Activated T-cell treated with anti-CD3 and anti-CD28 coated beads, Interleukin-2, amount 50 U/mL, for 72 hours (primary cell): Measurements from ENCODE around the gene SH3GL2. TPM values are rescaled to one million over a fixed set of nuclear protein-coding genes. Genes with fewer than 3 reads are reported as not detected.

Experiments
- ATAC-seq, 2 donors: fragments of 150-1000 bp; cut with Tn5 transposase; replicated peaks in 1 of 2; 2 replicates each; pipeline ENCODE4 v1.10.0; 2021; ENCODE audit warnings: moderate library complexity in 2 of 2, mild to moderate bottlenecking in 1 of 2
- DNase-seq, 2 donors: peaks; one replicate each; pipeline ENCODE4 v3.0.0; 2021 to 2022; ENCODE audit warnings: mixed read lengths in 1 of 2
- H3K27ac Mint-ChIP-seq: one replicate; pipeline ENCODE4 v1.8.0; 2022; ENCODE audit warnings: mild to moderate bottlenecking, moderate library complexity, mixed read lengths
- H3K27me3 Mint-ChIP-seq: one replicate; pipeline ENCODE4 v1.8.0; 2022; ENCODE audit warnings: low read depth, mixed read lengths
- H3K36me3 Mint-ChIP-seq, 2 donors: one replicate each; pipeline ENCODE4 v1.8.0; 2022; ENCODE audit warnings: mixed read lengths in 2 of 2, mild to moderate bottlenecking in 1 of 2; ENCODE audit not compliant: insufficient read depth in 2 of 2
- H3K4me1 Mint-ChIP-seq: one replicate; pipeline ENCODE4 v1.8.0; 2022; ENCODE audit warnings: low read depth, mixed read lengths
- H3K4me3 Mint-ChIP-seq, 2 donors: one replicate each; pipeline ENCODE4 v1.8.0; 2022; ENCODE audit warnings: mild to moderate bottlenecking in 2 of 2, mixed read lengths in 2 of 2, moderate library complexity in 2 of 2
- H3K9me3 Mint-ChIP-seq, 2 donors: one replicate each; pipeline ENCODE4 v1.8.0; 2022; ENCODE audit warnings: mixed read lengths in 2 of 2
- total RNA-seq, 2 donors: library from RNA; stranded (reverse); gene quantifications; one replicate each; pipeline ENCODE4 v1.2.3, GENCODE V29; 2022

Gene SH3GL2
- total RNA-seq, 2 donors from 2014 or later: not detected

DNA sequence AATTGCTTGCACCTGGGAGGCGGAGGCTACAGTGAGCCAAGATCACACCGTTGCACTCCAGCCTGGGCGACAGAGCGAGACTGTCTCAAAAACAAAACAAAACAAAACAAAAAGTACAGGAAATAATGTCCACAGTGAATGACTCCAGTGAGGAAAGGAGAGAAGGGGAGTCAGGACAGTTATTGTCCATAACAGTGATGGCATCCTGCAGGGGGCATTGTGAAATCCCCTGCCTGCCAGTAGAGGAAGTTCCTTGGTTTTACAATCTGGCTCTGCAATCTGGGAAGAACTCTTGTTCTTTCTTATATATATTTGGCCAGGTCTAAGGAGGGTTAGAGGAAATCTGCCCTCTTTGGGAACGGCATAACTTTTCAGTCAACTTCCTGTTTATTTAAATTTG, 8.2 kb downstream of the SH3GL2 start:
- Mint-ChIP-seq H3K27me3 (no peaks in the 10 kb centered on the region), H3K4me3 (no peak overlapping the region), H3K27ac (no peak overlapping the region), H3K4me1 (no peaks in the 10 kb centered on the region), H3K36me3 (no peaks in the 10 kb centered on the region), H3K9me3 (peaks cover 0 to 5% of the 10 kb centered on the region in 2 donors)
- ATAC-seq (no peak), DNase-seq (no peak)

DNA sequence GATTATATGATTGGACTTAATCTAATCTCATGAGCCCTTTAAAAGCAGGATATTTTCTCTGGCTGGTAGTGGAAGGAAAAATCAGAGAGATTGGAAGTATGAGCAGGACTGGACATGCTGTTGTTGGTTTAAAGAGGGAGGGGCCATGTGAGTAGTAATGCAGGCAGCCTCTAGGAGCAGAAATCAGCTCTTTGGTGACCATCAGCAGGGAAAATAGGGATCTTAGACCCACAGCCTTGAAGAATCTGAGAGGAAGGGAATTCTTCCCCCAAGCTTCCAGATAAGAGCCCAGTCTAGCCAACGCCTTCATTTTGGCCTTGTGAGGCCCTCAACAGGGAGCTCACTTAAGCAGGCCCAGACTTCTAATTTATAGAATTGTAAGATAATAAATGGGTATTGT, 9.5 kb downstream of the SH3GL2 start:
- H3K36me3 Mint-ChIP-seq: no peaks in the 10 kb centered on the region
- H3K27ac Mint-ChIP-seq: no peak overlapping the region
- ATAC-seq (no peak), DNase-seq (no peak)
- no peaks in the 10 kb centered on the region for H3K27me3 Mint-ChIP-seq
- peaks cover 0 to 5% of the 10 kb centered on the region in 2 donors for H3K9me3 Mint-ChIP-seq
- no peaks in the 10 kb centered on the region for H3K4me1 Mint-ChIP-seq
- H3K4me3 Mint-ChIP-seq: no peak overlapping the region

DNA sequence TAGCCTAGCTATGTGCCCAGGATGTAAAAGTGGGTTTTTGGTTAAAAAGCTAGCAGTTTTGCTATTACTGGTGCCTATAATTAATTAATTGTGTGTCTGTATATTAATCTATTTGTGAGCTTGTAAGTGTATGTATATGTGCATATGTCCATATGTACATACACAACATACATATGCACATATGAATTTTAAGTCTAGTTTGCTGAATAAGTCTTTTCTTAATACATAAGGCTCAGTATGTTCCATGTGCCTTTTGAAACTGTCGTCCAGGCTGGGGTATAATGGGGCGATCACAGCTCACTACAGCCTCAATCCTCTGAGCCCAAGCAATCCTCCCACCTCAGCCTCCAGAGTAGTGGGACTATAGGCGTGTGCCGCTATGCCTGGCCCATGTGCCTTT, 10.1 kb downstream of the SH3GL2 start:
- peaks cover 0 to 5% of the 10 kb centered on the region in 2 donors for H3K9me3 Mint-ChIP-seq
- ATAC-seq: no peak
- H3K36me3 Mint-ChIP-seq: no peaks in the 10 kb centered on the region
- H3K27me3 Mint-ChIP-seq: no peaks in the 10 kb centered on the region
- no peak overlapping the region for H3K27ac Mint-ChIP-seq
- H3K4me1 Mint-ChIP-seq: no peaks in the 10 kb centered on the region
- DNase-seq: no peak
- H3K4me3 Mint-ChIP-seq: no peak overlapping the region

DNA sequence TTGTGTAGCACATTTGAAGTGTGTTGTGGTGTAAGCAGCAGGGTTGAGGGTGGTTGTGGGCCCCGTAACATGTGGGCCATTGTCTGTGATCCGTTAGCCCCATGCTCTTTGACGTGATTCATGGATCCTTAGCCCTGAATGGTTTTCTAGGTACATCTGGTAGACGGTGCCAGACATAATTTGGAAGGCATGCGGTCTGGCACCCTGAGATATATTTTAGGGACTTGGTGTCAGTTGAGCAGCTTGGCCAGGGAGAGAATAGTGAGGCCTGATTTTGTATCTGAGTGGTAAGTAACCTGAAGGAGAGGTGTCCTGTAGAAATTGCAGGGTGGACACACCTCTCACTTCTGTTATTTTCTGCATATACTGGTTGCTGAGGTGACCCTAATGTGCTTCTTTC, 10.9 kb downstream of the SH3GL2 start:
- Mint-ChIP-seq H3K27me3 (no peaks in the 10 kb centered on the region), H3K4me1 (no peaks in the 10 kb centered on the region), H3K9me3 (peaks cover 0 to 5% of the 10 kb centered on the region in 2 donors), H3K27ac (no peak overlapping the region), H3K36me3 (no peaks in the 10 kb centered on the region), H3K4me3 (no peak overlapping the region)
- ATAC-seq (no peak), DNase-seq (no peak)

DNA sequence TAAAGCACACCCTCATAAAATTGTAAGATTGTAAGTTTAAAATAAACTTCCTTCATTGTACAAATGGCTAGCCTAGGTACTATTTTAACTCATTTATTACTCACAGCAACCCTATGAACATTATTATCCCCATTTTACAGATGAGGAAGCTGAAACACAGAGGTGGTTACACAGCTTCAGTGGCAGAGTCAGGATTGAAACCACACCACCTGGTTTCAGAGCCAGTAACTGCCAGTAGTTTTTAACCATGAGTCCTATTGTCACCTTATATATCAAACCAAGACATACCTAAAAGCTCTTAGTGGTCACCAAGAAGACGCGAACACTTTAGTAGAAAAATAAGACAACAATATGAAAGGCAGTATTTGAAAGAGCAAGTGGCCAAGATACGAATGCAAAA, 16.1 kb downstream of the SH3GL2 start:
- Mint-ChIP-seq H3K27me3 (no peaks in the 10 kb centered on the region), H3K4me3 (no peak overlapping the region), H3K9me3 (peaks cover 0 to 6% of the 10 kb centered on the region in 2 donors), H3K4me1 (no peaks in the 10 kb centered on the region), H3K36me3 (no peaks in the 10 kb centered on the region), H3K27ac (no peak overlapping the region)
- no peak for ATAC-seq
- DNase-seq: no peak

DNA sequence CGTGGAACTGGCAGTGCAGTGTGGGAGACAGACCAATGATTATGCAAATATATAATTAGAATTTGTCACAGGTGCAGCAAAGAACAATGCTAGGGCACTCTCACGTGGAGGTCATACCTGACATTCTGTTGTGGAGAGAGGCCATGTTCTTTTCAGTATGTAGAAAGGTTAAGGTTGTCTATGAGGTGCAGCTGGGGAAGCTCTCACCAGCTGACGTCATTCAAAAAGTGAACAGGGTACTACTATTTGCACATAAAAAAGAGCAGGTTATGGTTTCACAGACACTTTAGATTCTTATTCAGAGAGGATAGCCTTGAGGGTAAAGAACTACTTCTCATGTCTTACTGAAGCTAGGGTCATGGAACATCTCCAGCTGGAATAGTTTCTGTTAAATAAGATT, 19.1 kb downstream of the SH3GL2 start:
- no peaks in the 10 kb centered on the region for H3K36me3 Mint-ChIP-seq
- H3K4me3 Mint-ChIP-seq: no peak overlapping the region
- H3K27ac Mint-ChIP-seq: no peak overlapping the region
- DNase-seq (no peak), ATAC-seq (no peak)
- H3K27me3 Mint-ChIP-seq: no peaks in the 10 kb centered on the region
- no peaks in the 10 kb centered on the region for H3K4me1 Mint-ChIP-seq
- H3K9me3 Mint-ChIP-seq: peaks cover 0 to 8% of the 10 kb centered on the region in 2 donors

DNA sequence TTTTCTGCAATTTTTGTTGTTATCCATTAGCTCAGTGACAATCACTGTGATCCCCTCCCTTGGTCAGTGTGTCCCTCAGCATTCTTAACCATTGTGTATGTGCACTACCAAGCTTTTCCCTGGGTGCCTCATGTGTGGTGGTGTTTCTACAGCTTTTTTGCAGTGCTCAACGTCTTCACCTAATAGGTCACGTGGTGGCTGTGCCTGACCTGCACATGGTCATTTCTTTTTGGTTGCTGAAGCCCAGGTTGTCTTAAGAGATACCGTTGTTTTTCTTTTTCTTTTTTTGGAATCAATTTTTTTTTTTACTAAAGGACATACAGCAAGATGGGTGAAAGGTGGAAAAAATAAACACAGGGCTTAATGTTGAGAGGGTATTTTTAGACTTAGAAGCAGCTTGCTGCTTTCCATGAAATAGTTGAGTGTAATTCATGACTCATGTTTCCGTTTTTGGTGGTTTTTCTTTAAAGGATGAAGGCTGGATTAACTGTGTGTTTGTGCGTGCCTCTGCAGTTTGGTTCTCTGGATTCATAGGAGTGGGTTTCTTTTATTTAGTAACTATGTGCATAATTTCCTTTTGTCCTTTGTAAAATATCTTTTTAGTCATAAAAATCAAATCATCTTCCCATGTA, 22.2 kb downstream of the SH3GL2 start:
- ATAC-seq (no peak), DNase-seq (no peak)
- H3K9me3 Mint-ChIP-seq: peaks cover 2 to 9% of the 10 kb centered on the region in 2 donors
- H3K4me3 Mint-ChIP-seq: no peak overlapping the region
- H3K4me1 Mint-ChIP-seq: no peaks in the 10 kb centered on the region
- no peaks in the 10 kb centered on the region for H3K27me3 Mint-ChIP-seq
- no peak overlapping the region for H3K27ac Mint-ChIP-seq
- H3K36me3 Mint-ChIP-seq: no peaks in the 10 kb centered on the region

DNA sequence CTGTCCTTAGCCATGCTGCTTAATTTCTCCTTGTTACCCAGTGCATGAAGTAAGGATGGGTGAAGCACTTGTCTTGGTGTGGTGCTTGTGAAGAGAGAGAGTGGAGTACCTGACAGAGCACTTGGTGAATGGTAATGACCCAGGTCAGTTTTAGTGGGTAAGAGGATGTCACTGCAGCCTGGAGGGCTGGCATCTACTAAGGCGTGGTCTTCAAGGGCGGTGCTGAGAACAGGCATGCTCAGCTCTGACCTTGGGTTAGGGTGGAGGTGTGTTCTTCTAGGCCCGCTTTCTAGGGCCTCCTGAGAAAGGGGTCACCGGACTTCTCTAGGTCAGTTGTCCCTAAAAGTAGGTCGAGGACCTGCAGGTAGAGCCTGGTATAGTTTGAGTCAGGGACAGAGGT, 25.7 kb downstream of the SH3GL2 start:
- peaks cover 2 to 6% of the 10 kb centered on the region in 2 donors for H3K9me3 Mint-ChIP-seq
- no peaks in the 10 kb centered on the region for H3K4me1 Mint-ChIP-seq
- no peak overlapping the region for H3K4me3 Mint-ChIP-seq
- H3K27ac Mint-ChIP-seq: no peak overlapping the region
- DNase-seq: no peak
- no peaks in the 10 kb centered on the region for H3K36me3 Mint-ChIP-seq
- no peak for ATAC-seq
- no peaks in the 10 kb centered on the region for H3K27me3 Mint-ChIP-seq

DNA sequence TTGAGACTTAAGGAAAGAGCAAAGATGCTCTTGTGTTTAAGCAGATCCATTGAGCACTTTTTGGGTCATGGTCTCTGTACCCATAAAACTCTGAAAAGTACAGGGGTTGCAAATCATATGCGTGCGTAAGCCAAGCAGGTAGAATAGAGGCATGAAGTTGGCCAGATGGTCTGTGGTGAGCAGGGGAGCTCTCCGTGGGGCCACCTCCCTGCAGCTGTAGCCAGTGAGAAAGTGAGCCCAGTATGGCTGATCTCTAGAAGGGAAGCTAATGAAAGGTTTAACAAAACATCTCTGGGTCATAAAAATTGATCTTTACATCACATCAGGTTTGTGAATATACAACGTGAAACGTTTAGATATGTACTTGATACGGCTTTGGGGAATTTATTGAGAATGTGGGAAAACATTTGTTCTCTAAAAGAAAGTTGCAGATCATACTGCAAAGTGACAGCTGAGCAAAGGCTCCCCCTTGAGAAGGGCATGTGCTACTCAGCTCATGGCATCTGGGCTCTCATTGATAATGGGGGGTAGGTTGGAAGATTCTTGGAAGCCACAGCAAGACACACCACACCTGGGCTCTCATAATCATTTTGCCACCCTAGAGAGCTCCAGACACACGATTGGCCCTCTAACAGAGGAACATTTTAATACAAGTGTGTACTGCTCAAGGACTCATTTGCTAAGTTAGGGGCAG, 30.6 kb downstream of the SH3GL2 start:
- Mint-ChIP-seq H3K4me1 (no peaks in the 10 kb centered on the region), H3K27me3 (no peaks in the 10 kb centered on the region), H3K9me3 (peaks cover 0 to under 1% of the 10 kb centered on the region in 2 donors), H3K4me3 (no peak overlapping the region), H3K36me3 (no peaks in the 10 kb centered on the region), H3K27ac (no peak overlapping the region)
- DNase-seq (no peak), ATAC-seq (no peak)

DNA sequence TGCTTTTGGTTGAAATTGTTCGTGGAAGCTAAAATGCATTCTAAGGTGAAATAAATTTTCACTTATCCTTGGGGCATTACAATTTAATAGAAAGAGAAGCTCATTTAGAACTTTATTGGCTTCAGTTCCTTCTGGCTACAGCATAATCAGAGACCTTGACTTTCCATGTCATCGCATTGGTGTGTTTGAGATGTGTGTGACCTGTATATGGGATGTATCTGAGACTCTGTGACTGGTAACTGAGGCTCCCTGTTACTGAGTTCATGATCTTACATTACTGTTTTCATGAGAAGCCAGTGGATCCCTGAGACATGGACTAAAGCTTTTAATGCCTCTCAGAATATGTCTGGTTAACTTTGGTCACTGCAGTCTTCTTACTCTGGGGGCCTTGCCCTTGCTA, 32.5 kb downstream of the SH3GL2 start:
- no peak for DNase-seq
- peaks cover 0 to 1% of the 10 kb centered on the region in 2 donors for H3K9me3 Mint-ChIP-seq

DNA sequence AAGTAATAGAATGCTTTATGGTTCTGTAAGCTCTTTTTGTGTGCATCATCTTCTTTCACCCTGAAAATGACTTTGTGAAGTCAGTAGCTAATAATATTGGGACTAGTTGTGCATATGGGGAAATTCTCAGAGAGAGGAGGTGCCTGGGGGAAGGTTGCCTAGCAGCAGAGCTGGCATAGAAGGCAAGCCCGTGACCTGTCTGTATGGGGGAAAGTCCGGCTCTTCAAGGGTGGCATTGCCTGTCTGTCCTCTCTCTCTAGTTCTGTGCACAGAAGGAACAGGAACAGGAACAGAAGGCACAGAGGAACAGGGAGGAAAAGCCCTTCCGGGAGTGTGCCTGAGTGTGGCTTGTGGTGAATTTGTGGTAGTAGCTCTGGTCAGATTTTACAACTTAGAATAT, 33.1 kb downstream of the SH3GL2 start:
- DNase-seq (no peak), ATAC-seq (no peak)
- Mint-ChIP-seq H3K9me3 (peaks cover 0 to 2% of the 10 kb centered on the region in 2 donors), H3K27ac (no peak overlapping the region), H3K27me3 (no peaks in the 10 kb centered on the region), H3K4me1 (no peaks in the 10 kb centered on the region), H3K4me3 (no peak overlapping the region), H3K36me3 (no peaks in the 10 kb centered on the region)

More for the DNA sequence above, 32.5 kb downstream of the SH3GL2 start:
- no peaks in the 10 kb centered on the region for H3K4me1 Mint-ChIP-seq
- no peak overlapping the region for H3K4me3 Mint-ChIP-seq
- no peak overlapping the region for H3K27ac Mint-ChIP-seq
- no peaks in the 10 kb centered on the region for H3K36me3 Mint-ChIP-seq
- H3K27me3 Mint-ChIP-seq: no peaks in the 10 kb centered on the region
- ATAC-seq: no peak

DNA sequence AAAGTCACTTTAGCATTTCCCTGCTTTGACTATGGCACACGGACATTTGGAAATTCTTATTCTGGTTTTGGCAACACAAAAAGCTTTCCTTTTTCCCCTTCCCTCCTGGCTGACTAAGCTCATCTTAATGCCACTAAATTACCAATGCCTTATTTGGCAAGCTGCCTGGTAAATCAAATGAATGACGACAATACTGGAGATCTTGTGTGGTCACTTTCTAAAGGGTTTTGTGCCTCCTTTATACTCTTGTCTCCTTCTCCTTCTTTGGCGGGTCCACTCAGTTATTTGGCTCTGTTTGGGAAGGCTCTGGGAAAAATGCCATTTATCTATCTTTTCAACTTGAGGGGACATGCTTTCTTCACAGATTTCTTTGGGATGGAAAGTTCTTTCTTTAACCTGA, 34.9 kb downstream of the SH3GL2 start:
- no peak overlapping the region for H3K4me3 Mint-ChIP-seq
- H3K36me3 Mint-ChIP-seq: no peaks in the 10 kb centered on the region
- H3K4me1 Mint-ChIP-seq: no peaks in the 10 kb centered on the region
- peaks cover 2 to 3% of the 10 kb centered on the region in 2 donors for H3K9me3 Mint-ChIP-seq
- no peaks in the 10 kb centered on the region for H3K27me3 Mint-ChIP-seq
- DNase-seq (no peak), ATAC-seq (no peak)
- no peak overlapping the region for H3K27ac Mint-ChIP-seq

DNA sequence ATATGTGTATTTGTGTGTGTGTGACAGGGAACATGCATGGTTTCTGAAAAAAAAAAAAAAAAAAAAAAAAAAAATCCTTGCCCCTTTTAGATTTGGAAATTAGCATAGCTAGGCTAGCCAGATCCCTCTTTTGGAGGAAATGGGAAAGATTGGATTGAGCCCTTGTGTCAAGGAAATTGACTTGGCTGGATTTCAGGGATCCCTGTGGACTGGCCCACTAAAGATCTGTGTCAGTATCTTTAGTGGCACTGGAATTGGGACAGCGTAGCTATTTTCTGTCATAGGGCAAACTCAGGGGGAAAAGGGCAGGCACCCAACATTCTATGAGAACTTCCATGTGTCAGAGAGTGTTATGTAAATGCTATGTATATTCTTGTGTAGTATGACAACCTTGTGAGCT, 35.4 kb downstream of the SH3GL2 start:
- Mint-ChIP-seq H3K36me3 (no peaks in the 10 kb centered on the region), H3K27ac (no peak overlapping the region), H3K27me3 (no peaks in the 10 kb centered on the region), H3K4me3 (no peak overlapping the region), H3K9me3 (peaks cover 2 to 3% of the 10 kb centered on the region in 2 donors), H3K4me1 (no peaks in the 10 kb centered on the region)
- DNase-seq (no peak), ATAC-seq (no peak)

DNA sequence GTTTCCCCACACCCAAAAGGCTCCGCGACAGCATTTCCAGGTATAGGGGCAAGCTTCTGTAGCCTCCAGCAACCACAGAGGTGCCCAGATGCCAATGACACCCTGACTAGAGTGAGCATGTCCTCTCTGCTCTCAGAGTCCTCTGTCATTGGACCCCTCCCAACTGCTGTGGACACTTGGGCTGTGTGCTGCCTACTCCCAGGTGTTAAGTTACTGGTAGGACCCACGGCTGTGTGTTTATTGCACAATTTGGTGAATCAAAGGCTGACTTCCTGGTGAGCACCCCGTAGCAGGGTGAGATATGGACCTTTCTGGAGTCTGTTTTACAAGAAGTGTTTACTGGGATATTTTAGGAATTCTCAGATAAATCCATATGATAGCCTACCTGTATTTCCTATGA, 36.0 kb downstream of the SH3GL2 start:
- no peak for ATAC-seq
- no peaks in the 10 kb centered on the region for H3K27me3 Mint-ChIP-seq
- peaks cover 2 to 3% of the 10 kb centered on the region in 2 donors for H3K9me3 Mint-ChIP-seq
- H3K4me1 Mint-ChIP-seq: no peaks in the 10 kb centered on the region
- no peaks in the 10 kb centered on the region for H3K36me3 Mint-ChIP-seq
- no peak overlapping the region for H3K4me3 Mint-ChIP-seq
- no peak overlapping the region for H3K27ac Mint-ChIP-seq
- DNase-seq: no peak
